Stromal cell of bone marrow (primary cell): ENCODE results near the gene NDUFA13.

Experiments used
- DNase-seq: peaks from one replicate; pipeline ENCODE4 v3.0.0-alpha.2; 2012; ENCODE audit warnings: low read depth

Gene NDUFA13

GRCh38 chr19:19571071-19571786, 55.2 kb downstream of the NDUFA13 start:
- no peak for DNase-seq

GRCh38 chr19:19575411-19575810, 59.4 kb downstream of the NDUFA13 start:
- no peak for DNase-seq
